ENCODE results near the gene EIF5B.
"Not testable (repeated sequence)": the region's sequence is repeated elsewhere in the genome, so short reads cannot be mapped to it uniquely, and the experiment has no call there.

The EIF5B gene, protein sequence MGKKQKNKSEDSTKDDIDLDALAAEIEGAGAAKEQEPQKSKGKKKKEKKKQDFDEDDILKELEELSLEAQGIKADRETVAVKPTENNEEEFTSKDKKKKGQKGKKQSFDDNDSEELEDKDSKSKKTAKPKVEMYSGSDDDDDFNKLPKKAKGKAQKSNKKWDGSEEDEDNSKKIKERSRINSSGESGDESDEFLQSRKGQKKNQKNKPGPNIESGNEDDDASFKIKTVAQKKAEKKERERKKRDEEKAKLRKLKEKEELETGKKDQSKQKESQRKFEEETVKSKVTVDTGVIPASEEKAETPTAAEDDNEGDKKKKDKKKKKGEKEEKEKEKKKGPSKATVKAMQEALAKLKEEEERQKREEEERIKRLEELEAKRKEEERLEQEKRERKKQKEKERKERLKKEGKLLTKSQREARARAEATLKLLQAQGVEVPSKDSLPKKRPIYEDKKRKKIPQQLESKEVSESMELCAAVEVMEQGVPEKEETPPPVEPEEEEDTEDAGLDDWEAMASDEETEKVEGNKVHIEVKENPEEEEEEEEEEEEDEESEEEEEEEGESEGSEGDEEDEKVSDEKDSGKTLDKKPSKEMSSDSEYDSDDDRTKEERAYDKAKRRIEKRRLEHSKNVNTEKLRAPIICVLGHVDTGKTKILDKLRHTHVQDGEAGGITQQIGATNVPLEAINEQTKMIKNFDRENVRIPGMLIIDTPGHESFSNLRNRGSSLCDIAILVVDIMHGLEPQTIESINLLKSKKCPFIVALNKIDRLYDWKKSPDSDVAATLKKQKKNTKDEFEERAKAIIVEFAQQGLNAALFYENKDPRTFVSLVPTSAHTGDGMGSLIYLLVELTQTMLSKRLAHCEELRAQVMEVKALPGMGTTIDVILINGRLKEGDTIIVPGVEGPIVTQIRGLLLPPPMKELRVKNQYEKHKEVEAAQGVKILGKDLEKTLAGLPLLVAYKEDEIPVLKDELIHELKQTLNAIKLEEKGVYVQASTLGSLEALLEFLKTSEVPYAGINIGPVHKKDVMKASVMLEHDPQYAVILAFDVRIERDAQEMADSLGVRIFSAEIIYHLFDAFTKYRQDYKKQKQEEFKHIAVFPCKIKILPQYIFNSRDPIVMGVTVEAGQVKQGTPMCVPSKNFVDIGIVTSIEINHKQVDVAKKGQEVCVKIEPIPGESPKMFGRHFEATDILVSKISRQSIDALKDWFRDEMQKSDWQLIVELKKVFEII

DNA sequence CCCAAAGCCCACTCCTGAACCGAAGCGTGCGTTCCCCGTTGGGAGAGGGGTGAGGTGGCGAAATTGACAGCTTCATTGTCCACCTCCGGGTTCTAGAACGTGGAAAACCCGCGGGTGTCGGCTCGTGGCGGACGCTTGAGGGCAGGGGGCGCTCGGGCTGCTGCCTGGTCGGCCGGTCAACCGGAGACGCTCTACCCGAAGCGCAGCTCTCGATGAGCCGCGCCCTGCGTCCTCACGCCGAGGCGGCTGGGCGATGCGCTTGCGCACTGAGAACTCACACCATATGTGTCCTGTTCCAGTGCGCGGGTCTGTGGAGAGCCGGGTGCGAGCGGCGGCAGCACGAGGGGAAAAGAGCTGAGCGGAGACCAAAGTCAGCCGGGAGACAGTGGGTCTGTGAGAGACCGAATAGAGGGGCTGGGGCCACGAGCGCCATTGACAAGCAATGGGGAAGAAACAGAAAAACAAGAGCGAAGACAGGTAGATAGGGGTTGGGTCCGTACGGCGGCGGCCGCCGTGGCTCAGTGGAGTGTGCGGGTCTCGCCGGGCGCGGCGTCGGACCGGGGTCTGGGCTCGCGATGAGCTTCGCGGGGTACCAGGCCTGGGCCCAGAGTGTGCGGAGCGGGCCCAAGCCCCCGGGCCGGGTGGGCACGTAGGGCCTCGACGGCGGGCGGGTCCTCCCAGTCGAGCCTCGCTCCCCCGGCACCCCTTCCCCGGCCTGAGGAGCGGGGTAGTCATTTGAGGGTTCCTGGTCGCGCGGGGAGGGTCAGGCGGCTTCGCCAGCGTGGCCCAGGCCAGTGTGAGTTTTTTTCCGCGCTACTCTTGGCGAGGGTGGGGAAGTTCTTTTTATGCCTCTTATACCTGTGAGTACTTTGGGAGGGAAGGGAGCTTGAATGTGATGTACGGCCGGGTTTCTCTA is at the start of gene EIF5B:
Gene EIF5B, plus strand, starts transcription at position 277 of the 916 bp plus-strand sequence. Its CDS starts 166 bp downstream, at position 443.
- peak; percentile 97 for DNase-seq

DNA sequence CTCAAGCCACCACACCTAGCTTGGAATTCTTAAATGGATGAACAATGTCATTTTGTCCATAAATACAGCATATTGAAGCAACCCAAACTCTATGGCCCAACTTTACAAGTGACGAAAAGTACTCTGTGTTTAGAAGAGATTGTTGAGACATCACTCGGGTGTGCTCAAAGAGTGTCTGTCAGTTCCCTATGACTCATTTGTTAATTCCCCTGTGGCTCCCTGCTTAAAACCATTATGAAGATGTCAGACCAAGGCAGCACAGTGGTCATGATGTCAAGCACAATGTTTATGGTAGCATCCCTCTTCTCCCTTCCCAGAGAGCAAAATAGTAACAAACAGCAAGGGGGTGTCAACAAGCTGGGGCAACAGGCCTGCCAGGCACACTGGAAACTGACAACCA is 39.2 kb upstream of the EIF5B start:
- no peak for DNase-seq

DNA sequence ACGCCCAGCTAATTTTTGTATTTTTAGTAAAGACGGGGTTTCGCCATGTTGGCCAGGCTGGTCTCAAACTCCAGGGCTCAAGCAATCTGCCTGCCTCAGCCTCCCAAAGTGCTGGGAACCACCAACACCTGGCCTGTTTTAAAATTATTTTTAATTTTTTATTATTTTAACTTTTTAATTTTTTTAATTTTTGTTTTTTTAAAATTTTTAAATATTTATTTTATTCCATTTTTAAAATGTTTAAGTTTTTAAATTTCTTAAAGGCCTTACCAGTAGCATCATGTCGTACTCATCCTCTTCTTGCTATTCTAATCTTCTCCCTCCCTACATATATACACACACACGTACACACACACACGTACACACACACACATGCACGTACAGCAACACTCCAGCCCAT is 37.6 kb upstream of the EIF5B start:
- DNase-seq: no peak

DNA sequence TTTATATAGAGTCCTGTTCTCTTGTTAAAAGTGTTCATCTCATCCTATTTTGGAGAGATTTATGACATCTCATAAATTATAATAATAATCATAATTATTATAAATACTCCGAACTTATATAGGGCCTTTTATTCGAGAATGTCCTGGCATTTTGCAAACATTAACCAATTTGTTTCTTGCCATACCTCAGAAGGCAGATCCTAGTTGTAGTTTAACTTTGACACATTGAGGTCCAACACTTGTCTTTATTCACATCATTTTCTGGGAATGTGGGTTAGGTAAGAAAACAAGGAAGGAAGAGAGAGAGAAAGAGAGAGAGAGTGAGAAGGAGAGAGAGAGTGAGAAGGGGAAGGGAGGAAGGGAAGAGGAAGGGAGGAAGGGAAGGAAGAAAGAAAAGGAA is 36.1 kb upstream of the EIF5B start, which contains the start of gene LYG1:
Gene LYG1, minus strand, starts transcription at position 101 of the 400 bp plus-strand sequence. CDS start 5,527 bp downstream, outside the sequence.
- DNase-seq: not testable (repeated sequence)

- DNase-seq: no peak
Observed at GRCh38 chr2:99317161-99317872, 19.9 kb upstream of the EIF5B start.

DNA sequence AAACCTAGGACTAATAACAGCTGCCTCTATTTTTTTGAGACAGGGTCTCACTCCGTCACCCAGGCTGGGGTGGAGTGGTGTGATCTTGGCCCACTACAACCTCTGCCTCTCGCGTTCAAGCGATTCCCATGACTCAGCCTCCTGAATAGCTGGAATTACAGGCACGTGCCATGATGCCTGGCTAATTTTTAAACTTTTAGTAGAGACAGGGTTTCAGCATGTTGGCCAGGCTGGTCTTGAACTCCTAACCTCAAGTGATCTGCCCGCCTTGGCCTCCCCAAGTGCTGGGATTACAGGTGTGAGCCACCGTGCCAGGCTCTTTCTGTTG is 19.4 kb upstream of the EIF5B start:
- not testable (repeated sequence) for DNase-seq

DNA sequence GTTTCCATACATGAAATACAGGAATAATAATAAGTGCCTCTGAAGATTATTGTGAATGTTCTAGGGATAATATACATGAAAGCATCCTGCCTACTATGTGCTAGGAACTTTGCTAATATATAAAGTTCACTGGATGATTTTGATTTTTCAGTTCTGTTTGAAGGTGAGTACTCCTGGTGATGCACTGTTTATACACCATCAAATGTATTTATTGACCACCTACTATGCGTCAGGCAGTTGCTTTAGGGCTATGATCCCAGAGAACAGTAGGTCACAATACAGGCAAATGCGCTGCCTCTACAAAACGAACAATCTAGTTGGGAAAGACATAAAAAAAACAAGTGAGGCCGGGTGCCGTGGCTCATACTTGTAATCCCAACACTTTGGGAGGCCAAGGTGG is 11.8 kb upstream of the EIF5B start:
- DNase-seq: no peak

- DNase-seq: peak; percentile 99
Observed at GRCh38 chr2:99335911-99336803, 1.0 kb upstream of the EIF5B start, which contains the start of gene TXNDC9. Gene TXNDC9 (minus strand): TSS chr2:99336333. CDS start chr2:99333210, 3,123 bp downstream.

- DNase-seq: no peak
Observed at GRCh38 chr2:99336804-99337112, 431 bp upstream of the EIF5B start.

DNA sequence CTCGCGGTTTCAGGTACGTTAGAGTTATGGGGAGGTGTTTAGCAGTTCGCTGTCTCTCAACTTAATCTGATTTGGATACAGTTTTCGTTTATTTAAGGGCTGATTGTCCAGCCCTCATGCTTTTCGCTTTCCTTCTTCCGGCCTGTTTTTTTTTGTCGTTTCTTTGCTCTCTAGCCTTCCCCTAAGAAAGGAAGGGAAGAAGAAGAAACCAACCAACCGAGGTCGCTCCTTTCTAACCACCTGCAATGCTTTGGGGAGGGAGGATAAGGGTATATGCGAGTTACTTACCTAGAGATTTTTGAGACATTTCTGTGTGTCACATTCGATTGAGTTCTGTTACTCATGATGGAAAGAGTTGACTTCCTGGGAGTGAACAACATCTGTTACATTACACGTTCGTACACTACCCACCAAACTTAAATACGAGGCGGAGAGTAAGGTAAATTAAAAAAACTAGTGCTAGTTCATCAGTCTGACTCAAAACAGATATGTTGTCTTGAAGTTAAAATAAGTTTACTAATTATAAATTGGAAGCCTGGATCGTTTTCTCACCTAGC is 918 bp downstream of the EIF5B start:
- peak; percentile 18 for DNase-seq

DNA sequence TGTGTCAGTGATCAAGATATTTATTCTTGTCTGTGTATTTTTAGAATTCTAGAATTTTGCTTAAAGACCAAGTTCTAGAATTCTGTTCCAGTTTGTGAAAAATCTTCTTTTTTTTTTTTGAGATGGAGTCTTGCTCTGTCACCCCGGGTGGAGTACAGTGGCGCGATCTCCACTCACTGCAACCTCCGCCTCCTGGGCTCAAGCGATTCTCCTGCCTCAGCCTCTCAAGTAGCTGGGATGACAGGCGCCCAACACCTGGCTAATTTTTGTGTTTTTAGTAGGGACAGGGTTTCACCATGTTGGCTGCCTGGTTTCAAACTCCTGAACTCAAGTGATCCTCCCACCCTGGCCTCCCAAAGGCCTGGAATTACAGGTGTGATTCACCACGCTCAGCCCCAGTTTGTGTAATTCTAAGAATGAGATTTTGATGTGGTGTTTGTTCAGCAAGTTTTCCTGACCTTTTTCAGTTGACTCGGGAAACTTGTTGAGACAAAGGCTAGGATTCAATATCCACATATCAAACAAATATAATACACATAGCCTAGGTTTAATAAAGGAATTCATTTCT is 3.6 kb downstream of the EIF5B start:
- no peak for DNase-seq

DNA sequence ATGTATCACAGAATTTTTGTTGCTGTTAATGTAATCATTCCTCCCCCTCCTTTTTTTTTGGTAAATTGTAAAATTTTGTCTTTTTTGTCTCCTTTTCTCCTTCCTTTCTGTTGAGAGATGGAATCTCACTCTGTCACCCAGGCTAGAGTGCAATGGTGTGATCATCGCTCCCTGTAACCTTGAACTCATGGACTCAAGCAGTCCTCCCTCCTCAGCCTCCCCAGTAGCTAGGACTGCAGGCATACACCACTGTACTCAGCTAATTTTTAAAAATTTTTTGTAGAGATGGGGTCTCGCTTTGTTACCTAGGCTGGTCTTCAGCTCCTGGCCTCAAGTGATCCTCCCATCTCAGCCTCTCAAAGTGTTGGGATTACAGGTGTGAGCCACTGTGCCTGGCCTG is 5.3 kb downstream of the EIF5B start:
- DNase-seq: no peak

- not testable (repeated sequence) for DNase-seq
Observed at GRCh38 chr2:99345446-99345845, 8.3 kb downstream of the EIF5B start.

DNA sequence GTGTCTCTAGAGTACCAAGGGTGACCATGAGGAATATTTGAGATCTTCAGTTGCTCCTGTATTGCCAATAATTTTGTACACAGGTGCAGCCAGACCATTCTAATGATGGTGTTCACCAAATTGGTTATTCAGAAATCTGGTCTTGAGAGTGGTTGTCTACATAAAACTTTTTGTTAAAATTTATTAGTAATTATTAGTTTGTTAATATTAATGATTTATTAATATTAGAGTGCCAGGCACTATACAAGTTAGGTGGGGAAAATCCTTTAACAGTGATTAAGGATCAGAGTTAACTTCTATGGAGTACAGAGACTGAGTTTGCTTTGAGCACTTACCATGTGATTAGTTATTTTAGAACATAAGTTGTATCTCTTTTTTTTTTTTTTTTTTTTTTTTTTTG is 9.0 kb downstream of the EIF5B start:
- no peak for DNase-seq

DNA sequence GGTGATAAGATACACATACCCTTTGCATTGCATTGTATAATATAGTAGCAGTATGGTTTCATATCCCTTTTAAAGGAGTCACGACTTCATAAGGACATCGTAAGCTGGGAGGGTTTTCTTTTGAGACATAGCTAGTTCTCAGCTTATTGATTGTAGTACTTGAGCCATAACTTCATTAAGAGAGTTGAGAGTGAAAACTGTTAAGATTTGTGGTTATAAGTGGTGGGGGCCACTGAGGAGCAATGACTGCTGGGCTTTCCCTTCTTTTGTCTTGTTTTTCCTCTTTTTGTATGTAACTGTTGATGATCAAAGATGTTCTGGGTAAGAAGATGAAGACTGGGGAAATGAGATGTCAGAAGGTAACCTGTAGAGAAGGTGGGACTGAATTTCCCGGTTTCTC is 11.0 kb downstream of the EIF5B start:
- DNase-seq: peak; percentile 37

DNA sequence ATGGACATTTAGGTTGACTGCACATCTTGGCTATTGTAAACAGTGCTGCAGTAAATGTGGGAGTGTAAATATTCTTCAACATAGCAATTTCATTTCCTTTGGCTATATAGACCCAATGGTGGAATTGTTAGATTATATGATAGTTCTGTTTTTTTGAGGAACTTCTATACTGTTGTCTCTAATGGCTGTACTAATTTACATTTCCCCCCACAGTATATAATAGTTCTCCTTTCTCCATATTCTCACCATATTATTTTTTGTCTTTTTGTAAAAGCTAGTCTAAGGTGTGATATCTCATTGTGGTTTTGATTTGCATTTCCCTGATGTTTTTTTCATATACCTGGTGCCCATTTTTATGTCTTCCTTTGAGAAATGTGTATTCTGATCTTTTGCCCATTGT is 13.0 kb downstream of the EIF5B start:
- DNase-seq: no peak

- DNase-seq: no peak
Observed at GRCh38 chr2:99354070-99354469, 16.9 kb downstream of the EIF5B start.

DNA sequence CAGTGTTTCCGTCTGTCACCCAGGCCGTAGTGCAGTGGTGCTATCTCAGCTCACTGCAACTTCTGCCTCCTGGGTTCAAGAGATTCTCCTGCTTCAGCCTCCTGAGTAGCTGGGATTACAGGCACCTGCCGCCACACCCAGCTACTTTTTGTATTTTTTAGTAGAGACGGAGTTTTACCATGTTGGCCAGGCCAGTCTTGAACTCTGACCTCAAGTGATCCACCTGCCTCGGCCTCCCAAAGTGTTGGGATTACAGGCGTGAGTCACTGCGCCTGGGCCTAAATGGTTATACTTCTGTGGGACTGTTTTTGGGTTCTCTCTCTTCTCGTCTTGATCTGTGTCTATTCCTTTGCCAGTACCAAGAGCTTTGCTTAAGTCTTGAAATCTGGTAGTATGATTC is 17.6 kb downstream of the EIF5B start:
- DNase-seq: not testable (repeated sequence)

DNA sequence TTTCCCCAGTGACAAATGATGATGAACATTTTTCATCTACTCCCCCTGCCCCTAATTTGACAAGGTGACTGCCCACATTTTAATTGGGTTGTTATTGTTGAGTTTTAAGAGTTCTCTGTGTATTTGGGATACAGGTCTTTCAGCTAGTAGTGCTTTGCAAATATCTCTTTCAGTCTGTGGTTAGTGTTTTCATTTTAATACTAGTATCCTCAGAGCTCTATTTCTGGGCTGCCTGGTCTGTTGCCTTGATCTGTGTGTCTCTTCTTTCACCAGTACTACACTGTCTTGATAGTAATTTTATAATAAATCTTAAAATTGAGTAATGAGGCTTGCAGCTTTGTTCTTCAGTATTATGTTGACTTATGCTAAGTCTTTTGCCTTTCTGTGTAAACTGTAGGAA is 19.7 kb downstream of the EIF5B start:
- no peak for DNase-seq

DNA sequence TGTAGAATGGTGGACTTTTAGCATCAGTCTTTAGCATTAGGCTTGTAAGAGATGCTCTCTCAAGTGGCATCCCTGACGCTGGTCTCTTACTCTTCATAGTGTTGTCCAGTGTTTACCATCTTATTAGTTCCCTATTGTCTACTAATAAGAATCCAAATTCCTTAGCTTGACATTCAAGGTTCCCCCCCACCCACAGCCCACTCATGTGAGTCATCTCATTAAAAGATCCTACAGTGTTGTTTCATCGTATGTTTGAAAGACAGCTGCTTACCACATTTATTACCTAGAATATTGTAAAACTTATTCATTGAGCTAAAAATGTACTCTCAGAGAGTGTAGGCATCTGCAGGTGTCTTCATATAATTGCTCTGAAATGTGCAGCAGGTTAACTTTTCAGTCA is 28.5 kb downstream of the EIF5B start:
- DNase-seq: no peak

Measured in activated CD4-positive, alpha-beta T cell treated with anti-CD3 and anti-CD28 coated beads, Interleukin-2, amount 50 U/mL, for 16 hours (primary cell).